Measurements from ENCODE around the gene C4orf54.

Gene C4orf54

GRCh38 chr4:99657798-99658197 lies at the start of gene C4orf54:
C4orf54 (minus strand) TSS chr4:99657828; CDS start chr4:99654648, 3,180 bp downstream.
- Histone ChIP-seq H3K27ac (no peak within 1 kb of the TSS), H3K4me3 (no peak within 1 kb of the TSS)

GRCh38 chr4:99705891-99706290 lies 48.3 kb upstream of the C4orf54 start:
- H3K27ac ChIP-seq, result no peak overlapping the region
- no peak overlapping the region for H3K4me3 ChIP-seq

GRCh38 chr4:99696801-99697200 lies 39.2 kb upstream of the C4orf54 start:
- Histone ChIP-seq H3K4me3 (no peak overlapping the region), H3K27ac (no peak overlapping the region)

- H3K27ac ChIP-seq, result no peak overlapping the region
- no peak overlapping the region for H3K4me3 ChIP-seq
These were observed 35.5 kb upstream of the C4orf54 start for GRCh38 chr4:99693140-99693539.

DNA sequence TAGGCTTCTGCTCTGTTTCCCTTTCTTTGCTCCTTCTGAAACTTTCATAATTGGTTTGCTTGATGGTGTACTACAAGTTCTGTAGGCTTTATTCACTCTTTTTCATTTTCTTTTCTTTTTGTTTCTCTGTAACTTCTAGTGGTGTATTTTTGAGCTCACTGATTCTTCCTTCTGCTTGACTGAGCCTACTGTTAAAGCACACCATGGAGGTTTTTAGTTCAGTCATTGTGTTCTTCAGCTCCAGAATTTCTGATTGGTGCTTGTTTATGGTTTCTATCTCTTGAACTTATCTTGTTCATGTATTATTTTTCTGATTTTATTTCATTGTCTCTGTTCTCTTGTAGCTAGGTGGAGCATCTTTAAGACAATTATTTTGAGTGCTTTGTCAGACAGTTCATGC lies 33.4 kb upstream of the C4orf54 start:
- H3K27ac ChIP-seq, result no peak overlapping the region
- H3K4me3 ChIP-seq, result no peak overlapping the region

- H3K4me3 ChIP-seq, result no peak overlapping the region
- no peak overlapping the region for H3K27ac ChIP-seq
These were observed 32.8 kb upstream of the C4orf54 start for GRCh38 chr4:99690472-99690871.

DNA sequence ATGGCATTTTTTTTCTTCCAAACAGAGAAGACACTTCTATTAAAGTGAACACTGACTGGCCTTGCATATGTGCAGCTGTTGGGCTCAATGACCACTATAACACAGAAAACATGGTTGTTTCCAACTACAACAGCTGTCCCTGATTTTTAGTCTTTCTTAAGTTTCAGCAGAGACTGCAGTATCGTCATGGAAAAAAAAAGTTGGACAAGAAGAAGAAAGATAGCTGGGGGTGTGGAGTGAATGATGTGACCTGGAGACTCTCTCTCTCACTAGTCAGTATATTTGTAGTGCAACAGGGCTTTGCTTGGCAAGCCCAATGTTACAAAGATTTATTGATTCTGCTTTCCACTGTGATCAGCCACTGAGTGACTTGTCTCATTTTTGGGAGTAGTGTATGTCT lies 29.5 kb upstream of the C4orf54 start:
- Histone ChIP-seq H3K27ac (no peak overlapping the region), H3K4me3 (no peak overlapping the region)

DNA sequence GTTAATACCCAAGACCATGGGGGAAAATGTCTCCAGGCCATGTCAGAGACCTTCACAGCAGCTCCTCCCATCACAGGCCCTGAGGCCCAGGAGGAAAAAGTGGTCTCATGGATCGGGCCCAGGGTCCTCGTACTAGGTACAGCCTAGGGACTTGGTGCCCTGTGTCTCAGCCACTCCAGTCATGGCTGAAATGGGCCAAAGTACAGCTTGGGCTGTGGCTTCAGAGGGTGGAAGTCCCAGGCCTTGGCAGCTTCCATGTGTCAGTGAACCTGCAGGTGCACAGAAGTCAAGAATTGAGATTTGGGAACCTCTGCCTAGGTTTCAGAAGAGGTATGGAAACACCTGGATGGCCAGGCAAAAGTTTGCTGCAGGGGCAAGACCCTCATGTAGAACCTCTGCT lies 27.6 kb upstream of the C4orf54 start:
- Histone ChIP-seq H3K4me3 (no peak overlapping the region), H3K27ac (no peak overlapping the region)

- Histone ChIP-seq H3K4me3 (no peak overlapping the region), H3K27ac (no peak overlapping the region)
These were observed 26.3 kb upstream of the C4orf54 start for GRCh38 chr4:99683895-99684294.

DNA sequence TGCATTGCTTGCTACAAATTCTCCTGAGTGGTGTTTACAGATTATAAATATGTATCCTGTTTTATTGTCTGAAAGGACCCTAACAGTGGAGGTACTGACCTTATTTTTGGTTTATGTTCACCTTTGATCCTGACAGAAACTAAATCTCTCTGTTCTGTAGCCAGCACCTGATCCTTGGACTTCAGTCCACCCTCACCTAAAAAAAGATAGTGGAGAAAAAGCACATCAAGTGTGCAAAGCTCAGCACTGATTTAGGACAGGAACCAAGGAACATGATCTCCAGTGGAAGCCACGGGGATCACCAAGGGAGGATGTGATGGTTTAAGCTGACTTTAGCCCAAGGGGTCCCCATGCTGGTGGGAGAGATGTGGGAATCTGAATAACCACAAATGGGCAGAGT lies 22.3 kb upstream of the C4orf54 start:
- Histone ChIP-seq H3K4me3 (no peak overlapping the region), H3K27ac (no peak overlapping the region)

- Histone ChIP-seq H3K27ac (no peak overlapping the region), H3K4me3 (no peak overlapping the region)
These were observed 21.6 kb upstream of the C4orf54 start for GRCh38 chr4:99679204-99679603.

GRCh38 chr4:99677161-99677560 lies 19.5 kb upstream of the C4orf54 start:
- Histone ChIP-seq H3K4me3 (no peak overlapping the region), H3K27ac (no peak overlapping the region)

DNA sequence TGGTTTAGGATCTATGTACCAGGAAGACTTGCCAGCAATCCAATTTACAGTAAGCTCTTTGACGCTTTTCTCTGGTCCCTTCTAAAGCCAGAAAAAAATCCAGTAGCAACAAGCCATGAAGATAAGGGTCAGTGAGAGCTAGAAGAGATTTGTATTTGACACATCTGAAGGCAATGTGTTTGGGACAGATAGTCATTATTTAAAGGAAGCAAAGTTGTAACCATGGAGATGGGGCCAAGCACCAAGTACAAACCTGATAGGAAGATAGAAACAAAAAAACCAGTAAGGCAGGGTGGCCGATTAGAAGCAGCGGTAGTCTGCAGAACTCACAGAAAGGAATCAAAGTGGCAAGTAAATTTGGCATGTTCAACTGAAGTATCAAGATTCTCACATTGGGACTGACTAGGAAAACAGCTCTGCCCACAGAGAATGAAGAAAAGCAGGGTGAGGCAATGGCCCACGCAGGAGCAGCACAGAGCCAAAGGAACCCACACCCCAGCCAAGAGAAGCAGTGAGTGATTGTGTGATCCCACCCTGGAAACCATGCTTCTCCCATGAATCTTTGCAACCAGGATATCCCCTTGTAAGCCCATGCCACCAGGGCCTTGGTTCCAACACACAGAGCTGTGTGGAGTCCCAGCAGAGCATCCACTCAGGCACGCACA lies 12.9 kb upstream of the C4orf54 start:
- H3K27ac ChIP-seq, result no peak overlapping the region
- no peak overlapping the region for H3K4me3 ChIP-seq

DNA sequence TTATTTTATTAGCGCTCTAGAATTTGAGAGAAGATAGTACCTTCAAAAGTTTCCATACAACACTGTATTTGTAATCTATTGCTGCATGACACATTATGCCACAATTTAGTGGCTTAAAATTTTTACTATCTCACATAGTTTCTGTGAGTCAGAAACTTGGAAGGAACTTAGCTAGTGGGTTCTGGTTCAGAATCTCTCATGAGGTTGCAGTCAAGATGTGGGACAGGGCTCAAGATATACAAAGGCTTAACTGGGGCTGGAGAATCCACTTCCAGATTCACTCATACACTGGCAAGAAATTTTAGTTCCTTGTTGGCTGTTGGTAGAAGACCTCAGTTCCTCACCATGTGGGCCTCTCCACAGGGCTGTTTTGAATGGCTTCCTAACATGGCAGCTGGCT lies 11.5 kb upstream of the C4orf54 start:
- H3K4me3 ChIP-seq, result no peak overlapping the region
- no peak overlapping the region for H3K27ac ChIP-seq

GRCh38 chr4:99668472-99668871 lies 10.8 kb upstream of the C4orf54 start:
- no peak overlapping the region for H3K4me3 ChIP-seq
- H3K27ac ChIP-seq, result no peak overlapping the region

DNA sequence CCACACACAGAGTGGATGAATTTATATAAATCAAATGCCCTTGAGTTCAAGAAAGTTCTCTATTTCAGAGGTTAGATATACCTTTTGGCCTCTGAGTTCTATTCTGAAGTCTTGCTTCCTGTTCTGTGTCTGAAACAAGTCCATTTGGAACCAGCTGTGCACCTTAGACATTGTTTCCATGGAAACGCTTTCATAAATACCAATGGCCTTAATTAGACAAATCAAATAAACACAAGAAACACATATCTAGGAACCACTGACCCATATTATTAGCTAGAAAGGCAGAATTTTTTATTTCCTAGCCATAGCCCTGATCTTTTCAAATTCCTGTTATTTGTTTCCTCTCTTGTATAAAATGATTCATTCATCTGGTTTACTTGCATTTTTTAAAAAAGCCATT lies 8.4 kb upstream of the C4orf54 start:
- Histone ChIP-seq H3K4me3 (no peak overlapping the region), H3K27ac (no peak overlapping the region)

DNA sequence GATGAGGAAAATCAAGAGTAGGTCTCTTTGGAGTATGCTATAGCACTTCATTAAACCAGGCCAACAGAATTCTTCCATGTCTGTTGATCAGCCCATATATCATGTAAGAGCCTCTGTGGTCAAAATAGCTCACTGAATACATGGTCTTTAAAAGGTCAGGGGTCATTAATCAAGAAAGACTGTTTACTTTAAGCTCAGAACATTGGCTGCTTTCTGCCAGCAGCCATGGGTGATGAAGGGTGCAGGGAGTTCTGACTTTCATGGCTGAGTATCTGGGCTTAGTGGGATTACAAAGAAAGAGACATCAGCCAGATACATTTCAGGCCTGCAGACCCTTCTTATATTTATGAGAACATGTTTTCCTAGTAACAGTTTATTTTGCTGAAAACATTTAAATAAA lies 7.1 kb upstream of the C4orf54 start:
- no peak overlapping the region for H3K4me3 ChIP-seq
- H3K27ac ChIP-seq, result no peak overlapping the region

- Histone ChIP-seq H3K27ac (no peak overlapping the region), H3K4me3 (no peak overlapping the region)
These were observed 4.3 kb upstream of the C4orf54 start for GRCh38 chr4:99661907-99662306.

- Histone ChIP-seq H3K27ac (no peak overlapping the region), H3K4me3 (no peak overlapping the region)
These were observed 1.0 kb upstream of the C4orf54 start for GRCh38 chr4:99658666-99659065.

GRCh38 chr4:99655308-99656081 lies 2.1 kb downstream of the C4orf54 start:
- no peak overlapping the region for H3K27ac ChIP-seq

DNA sequence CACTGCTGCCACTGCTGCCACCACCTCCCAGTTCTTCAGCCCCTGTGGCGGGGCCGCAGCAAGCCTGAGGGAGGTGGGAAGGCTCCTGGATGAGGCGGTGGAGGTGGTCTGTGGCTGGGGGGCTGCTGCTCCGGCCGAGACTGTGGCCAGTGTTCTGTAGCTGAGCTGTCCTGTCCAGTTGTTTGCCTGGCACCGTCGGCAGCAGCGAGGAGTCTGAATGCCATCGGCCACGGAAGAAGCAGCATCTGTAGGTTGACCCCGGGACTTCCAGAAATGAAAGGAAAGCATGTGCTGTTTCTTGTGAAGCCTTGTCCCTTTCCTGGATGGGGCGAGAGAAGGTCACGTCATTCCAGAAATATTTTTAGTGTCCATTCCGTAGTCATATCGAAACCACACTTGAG lies 3.3 kb downstream of the C4orf54 start:
- Histone ChIP-seq H3K27ac (no peak overlapping the region), H3K4me3 (no peak overlapping the region)

More at GRCh38 chr4:99655308-99656081, 2.1 kb downstream of the C4orf54 start:
- no peak overlapping the region for H3K4me3 ChIP-seq

- H3K27ac ChIP-seq, result no peak overlapping the region
These were observed 3.7 kb downstream of the C4orf54 start for GRCh38 chr4:99653916-99654315.

More at GRCh38 chr4:99653916-99654315, 3.7 kb downstream of the C4orf54 start:
- no peak overlapping the region for H3K4me3 ChIP-seq
